ENCODE data around the gene RASGEF1B.

Gene RASGEF1B

DNA sequence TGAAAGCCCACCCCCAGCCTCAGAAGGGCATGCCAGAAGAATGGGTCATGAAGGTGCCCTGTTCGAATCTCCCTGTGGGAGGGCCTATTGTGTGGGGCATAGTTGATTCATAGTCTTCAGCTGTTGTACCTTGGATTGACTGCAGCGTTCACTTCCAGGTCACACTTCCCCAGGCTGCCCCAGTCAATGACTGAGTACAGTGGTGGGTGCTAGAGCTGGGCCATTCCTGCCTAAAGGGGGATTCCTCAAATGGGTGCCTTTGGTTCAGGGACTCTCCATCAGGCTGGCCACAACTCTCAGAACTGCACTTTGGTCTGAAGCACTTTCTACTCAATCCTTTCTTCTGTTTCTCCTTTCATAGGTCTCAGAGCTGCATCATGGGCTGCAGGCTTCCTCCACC lies 35.0 kb upstream of the RASGEF1B start:
- H3K27ac ChIP-seq (ENCODE audit: insufficient read depth in 1 of 2, low read depth in 1 of 2, low read length in 2 of 2, poor library complexity in 1 of 2, severe bottlenecking in 2 of 2): peak overlapping the region; percentile 5 to 85

DNA sequence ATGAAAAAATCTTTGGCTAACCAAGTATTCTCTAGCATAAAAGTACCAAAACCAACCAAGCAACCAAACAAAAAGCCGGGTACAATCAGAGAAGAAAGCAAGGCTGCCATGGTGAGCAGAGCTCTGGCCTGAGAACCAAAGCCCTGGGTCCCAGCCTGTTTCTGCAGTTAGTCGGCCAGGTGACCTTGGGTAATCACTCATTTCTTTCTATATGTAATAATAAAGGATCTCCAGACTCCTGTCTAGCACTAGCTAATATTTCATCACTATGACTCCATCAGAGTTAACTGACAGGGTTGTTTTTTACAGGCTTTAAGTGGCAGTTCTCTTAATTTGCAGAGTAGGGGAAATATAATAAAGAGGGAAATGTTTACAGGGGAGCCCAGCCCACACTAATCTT lies 34.0 kb upstream of the RASGEF1B start:
- POLR2A ChIA-PET: interaction anchor here (0.7 to 3.1 kb wide), 4 partner anchors 12 to 47 kb away, joined by 3 to 16 read pairs (median 4); partner anchors contain the start of gene RASGEF1B
- Histone ChIP-seq H3K4me3 (ENCODE audit: control insufficient read depth in 1 of 7, extremely low read depth in 1 of 7, insufficient read depth in 4 of 7, low read depth in 2 of 7, low read length in 6 of 7) (peak overlapping the region in 4 of 7 experiments; percentile 9 to 46 (median 40)), H3K9me3 (ENCODE audit: control extremely low read depth in 1 of 5, control insufficient read depth in 4 of 5, insufficient read depth in 2 of 5, low read depth in 1 of 5, low read length in 4 of 5) (no peaks in the 10 kb centered on the region), H3K27ac (ENCODE audit: insufficient read depth in 1 of 2, low read depth in 1 of 2, low read length in 2 of 2, poor library complexity in 1 of 2, severe bottlenecking in 2 of 2) (peak overlapping the region; percentile 68 to 85), H3K27me3 (replicated peaks in 2 of 5; ENCODE audit: control insufficient read depth in 4 of 5, insufficient read depth in 5 of 5, low read length in 4 of 5) (no peaks in the 10 kb centered on the region), H3K4me1 (ENCODE audit: control extremely low read depth in 1 of 4, control insufficient read depth in 4 of 4, insufficient read depth in 4 of 4, low read length in 3 of 4) (peaks cover 36 to 76% (median 68%) of the 10 kb centered on the region in 4 experiments), H3K36me3 (ENCODE audit: control insufficient read depth in 4 of 4, insufficient read depth in 4 of 4, low read length in 3 of 4) (no peaks in the 10 kb centered on the region)
- peak in 2 of 3 donors; percentile 51 to 71 for DNase-seq
- WGBS (ENCODE audit: insufficient coverage): 0% methylated on average over 1 of the region's 2 CpGs
- CTCF ChIA-PET: interaction anchor here (0.9 to 4.4 kb wide), 8 partner anchors 11 to 92 kb away, joined by 4 to 22 read pairs (median 4); no protein-coding TSS in a partner anchor

More for the DNA sequence above, 35.0 kb upstream of the RASGEF1B start:
- ChIA-PET CTCF (interaction anchor here (0.7 to 4.4 kb wide), 9 partner anchors 8 to 181 kb away, joined by 3 to 22 read pairs (median 4); no protein-coding TSS in a partner anchor), POLR2A (interaction anchor here (0.6 to 3.1 kb wide), 2 partner anchors 35 to 1449 kb away, joined by 5 to 16 read pairs; partner anchors contain the start of gene RASGEF1B)
- 100% methylated on average over 1 of the region's 2 CpGs for WGBS (ENCODE audit: insufficient coverage)
- no peak overlapping the region for H3K4me3 ChIP-seq (ENCODE audit: control insufficient read depth in 1 of 7, extremely low read depth in 1 of 7, insufficient read depth in 4 of 7, low read depth in 2 of 7, low read length in 6 of 7)
- no peaks in the 10 kb centered on the region for H3K9me3 ChIP-seq (ENCODE audit: control extremely low read depth in 1 of 5, control insufficient read depth in 4 of 5, insufficient read depth in 2 of 5, low read depth in 1 of 5, low read length in 4 of 5)
- H3K27me3 ChIP-seq (replicated peaks in 2 of 5; ENCODE audit: control insufficient read depth in 4 of 5, insufficient read depth in 5 of 5, low read length in 4 of 5): no peaks in the 10 kb centered on the region
- H3K36me3 ChIP-seq (ENCODE audit: control insufficient read depth in 4 of 4, insufficient read depth in 4 of 4, low read length in 3 of 4): no peaks in the 10 kb centered on the region
- no peak for DNase-seq
- H3K4me1 ChIP-seq (ENCODE audit: control extremely low read depth in 1 of 4, control insufficient read depth in 4 of 4, insufficient read depth in 4 of 4, low read length in 3 of 4): peaks cover 36 to 86% (median 75%) of the 10 kb centered on the region in 4 experiments

DNA sequence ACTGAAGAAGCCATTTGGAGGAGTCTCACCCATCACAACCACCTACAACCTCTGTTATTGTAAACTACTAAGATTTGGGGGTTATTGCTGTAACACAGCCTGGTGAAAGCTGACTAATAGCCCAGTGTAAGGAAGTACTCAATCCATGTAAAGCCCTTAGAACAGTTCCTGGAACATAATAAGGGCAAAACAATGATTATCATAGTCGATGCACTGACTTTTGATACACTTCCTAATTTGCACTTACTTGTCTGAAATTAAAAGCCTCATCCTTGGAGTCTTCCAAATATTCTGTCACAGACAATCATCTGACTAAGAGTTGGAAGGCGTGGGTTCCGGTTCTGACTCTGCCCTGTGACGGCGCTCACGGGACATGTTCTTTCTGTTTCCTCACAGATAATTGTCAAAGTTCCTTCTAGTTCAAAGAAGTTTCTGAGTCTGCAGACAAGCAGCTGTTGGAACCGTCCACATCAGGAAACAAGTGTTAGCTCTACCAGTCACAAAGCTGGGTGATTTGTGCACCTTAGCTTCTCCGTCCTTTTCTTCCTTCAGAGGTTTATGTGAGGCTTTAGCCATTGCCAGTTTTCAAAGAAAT lies 33.4 kb upstream of the RASGEF1B start:
- Histone ChIP-seq H3K27me3 (replicated peaks in 2 of 5; ENCODE audit: control insufficient read depth in 4 of 5, insufficient read depth in 5 of 5, low read length in 4 of 5) (no peaks in the 10 kb centered on the region), H3K4me3 (ENCODE audit: control insufficient read depth in 1 of 7, extremely low read depth in 1 of 7, insufficient read depth in 4 of 7, low read depth in 2 of 7, low read length in 6 of 7) (peak overlapping the region in 3 of 7 experiments; percentile 39 to 43 (median 40)), H3K27ac (ENCODE audit: insufficient read depth in 1 of 2, low read depth in 1 of 2, low read length in 2 of 2, poor library complexity in 1 of 2, severe bottlenecking in 2 of 2) (peak overlapping the region; percentile 68 to 85), H3K36me3 (ENCODE audit: control insufficient read depth in 4 of 4, insufficient read depth in 4 of 4, low read length in 3 of 4) (no peaks in the 10 kb centered on the region), H3K9me3 (ENCODE audit: control extremely low read depth in 1 of 5, control insufficient read depth in 4 of 5, insufficient read depth in 2 of 5, low read depth in 1 of 5, low read length in 4 of 5) (no peaks in the 10 kb centered on the region), H3K4me1 (ENCODE audit: control extremely low read depth in 1 of 4, control insufficient read depth in 4 of 4, insufficient read depth in 4 of 4, low read length in 3 of 4) (peaks cover 31 to 70% (median 63%) of the 10 kb centered on the region in 4 experiments)
- ChIA-PET POLR2A (interaction anchor here (0.7 to 3.1 kb wide), 4 partner anchors 12 to 47 kb away, joined by 3 to 16 read pairs (median 4); partner anchors contain the start of gene RASGEF1B), CTCF (interaction anchor here (0.9 to 4.4 kb wide), 8 partner anchors 11 to 92 kb away, joined by 4 to 22 read pairs (median 4); no protein-coding TSS in a partner anchor)
- 0% methylated on average over 8 of the region's 8 CpGs for WGBS (ENCODE audit: insufficient coverage)
- peak; percentile 93 to 100 (median 98) for DNase-seq

DNA sequence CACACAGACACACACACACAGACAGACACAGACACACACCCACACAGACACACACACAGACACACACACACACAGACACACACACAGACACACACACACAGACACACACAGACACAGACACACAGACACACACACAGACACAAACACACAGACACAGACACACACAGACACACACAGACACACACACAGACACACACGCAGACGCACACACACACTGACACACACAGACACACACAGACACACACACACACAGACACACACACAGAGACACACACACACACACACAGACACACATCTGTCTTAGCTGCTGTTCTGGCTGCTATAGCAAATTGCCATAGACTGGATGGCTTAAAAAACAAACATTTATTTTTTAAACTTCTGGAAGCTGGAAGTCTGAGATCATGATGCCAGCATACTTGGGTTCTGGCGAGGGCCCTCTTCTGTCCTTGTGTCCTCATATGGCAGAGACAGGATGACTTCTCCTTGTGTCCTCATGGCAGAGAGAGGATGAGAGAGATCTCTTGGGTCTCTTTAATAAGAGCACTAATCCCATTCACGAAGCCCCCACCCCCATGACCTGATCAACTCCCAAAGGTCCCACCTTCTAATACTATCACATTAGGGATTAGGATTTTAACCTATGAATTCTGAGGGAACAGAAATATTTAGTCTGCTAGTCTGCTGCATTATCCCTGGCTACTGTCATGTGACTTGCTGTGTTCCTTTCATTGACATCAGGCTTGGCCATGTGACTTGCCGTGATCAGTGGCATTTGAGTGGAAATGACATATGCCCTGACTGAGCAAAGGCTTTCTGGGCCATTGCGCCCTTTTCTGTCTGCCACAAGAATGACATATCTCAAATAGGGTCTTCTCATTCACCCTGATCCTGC lies 32.7 kb upstream of the RASGEF1B start:
- peaks cover 26 to 70% (median 61%) of the 10 kb centered on the region in 4 experiments for H3K4me1 ChIP-seq (ENCODE audit: control extremely low read depth in 1 of 4, control insufficient read depth in 4 of 4, insufficient read depth in 4 of 4, low read length in 3 of 4)
- peak overlapping the region; percentile 68 to 85 for H3K27ac ChIP-seq (ENCODE audit: insufficient read depth in 1 of 2, low read depth in 1 of 2, low read length in 2 of 2, poor library complexity in 1 of 2, severe bottlenecking in 2 of 2)
- peak in 1 of 3 donors; percentile 33 for DNase-seq
- no peaks in the 10 kb centered on the region for H3K9me3 ChIP-seq (ENCODE audit: control extremely low read depth in 1 of 5, control insufficient read depth in 4 of 5, insufficient read depth in 2 of 5, low read depth in 1 of 5, low read length in 4 of 5)
- POLR2A ChIA-PET: interaction anchor here (1.3 to 3.1 kb wide), 2 partner anchors 12 to 33 kb away, joined by 3 to 16 read pairs; partner anchors contain the start of gene RASGEF1B
- CTCF ChIA-PET: interaction anchor here (1.2 to 4.4 kb wide), 5 partner anchors 9 to 246 kb away, joined by 3 to 22 read pairs (median 6); partner anchors contain the start of gene RASGEF1B
- peak overlapping the region in 2 of 7 experiments; percentile 39 to 40 for H3K4me3 ChIP-seq (ENCODE audit: control insufficient read depth in 1 of 7, extremely low read depth in 1 of 7, insufficient read depth in 4 of 7, low read depth in 2 of 7, low read length in 6 of 7)
- WGBS (ENCODE audit: insufficient coverage): 76% methylated on average over 3 of the region's 6 CpGs
- no peaks in the 10 kb centered on the region for H3K36me3 ChIP-seq (ENCODE audit: control insufficient read depth in 4 of 4, insufficient read depth in 4 of 4, low read length in 3 of 4)
- H3K27me3 ChIP-seq (replicated peaks in 2 of 5; ENCODE audit: control insufficient read depth in 4 of 5, insufficient read depth in 5 of 5, low read length in 4 of 5): no peaks in the 10 kb centered on the region

DNA sequence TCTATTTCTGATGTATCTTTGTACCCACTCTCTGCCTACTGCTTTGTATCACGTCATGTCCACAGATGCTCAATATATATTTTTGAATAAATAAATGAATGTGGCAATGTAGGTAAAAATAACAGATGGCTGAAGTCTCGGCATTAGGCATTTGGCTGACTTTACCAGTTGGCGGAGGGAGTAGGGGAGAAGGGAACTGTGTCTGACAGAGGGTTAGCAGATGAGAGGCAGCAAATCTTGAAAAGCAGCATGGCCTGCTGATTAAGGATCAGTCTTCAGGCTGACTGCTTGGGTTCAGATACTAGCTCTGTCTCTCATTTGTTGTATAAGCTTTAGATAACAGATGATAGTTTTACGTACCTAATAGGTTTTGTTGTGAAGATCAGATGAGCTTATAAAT lies 31.9 kb upstream of the RASGEF1B start:
- Histone ChIP-seq H3K4me3 (ENCODE audit: control insufficient read depth in 1 of 7, extremely low read depth in 1 of 7, insufficient read depth in 4 of 7, low read depth in 2 of 7, low read length in 6 of 7) (no peak overlapping the region), H3K27me3 (replicated peaks in 2 of 5; ENCODE audit: control insufficient read depth in 4 of 5, insufficient read depth in 5 of 5, low read length in 4 of 5) (no peaks in the 10 kb centered on the region), H3K4me1 (ENCODE audit: control extremely low read depth in 1 of 4, control insufficient read depth in 4 of 4, insufficient read depth in 4 of 4, low read length in 3 of 4) (peaks cover 18 to 64% (median 55%) of the 10 kb centered on the region in 4 experiments), H3K9me3 (ENCODE audit: control extremely low read depth in 1 of 5, control insufficient read depth in 4 of 5, insufficient read depth in 2 of 5, low read depth in 1 of 5, low read length in 4 of 5) (no peaks in the 10 kb centered on the region), H3K36me3 (ENCODE audit: control insufficient read depth in 4 of 4, insufficient read depth in 4 of 4, low read length in 3 of 4) (no peaks in the 10 kb centered on the region), H3K27ac (ENCODE audit: insufficient read depth in 1 of 2, low read depth in 1 of 2, low read length in 2 of 2, poor library complexity in 1 of 2, severe bottlenecking in 2 of 2) (peak overlapping the region in 1 of 2 experiments; percentile 68)
- CTCF ChIA-PET: interaction anchor here (1.2 to 4.4 kb wide), 5 partner anchors 9 to 247 kb away, joined by 3 to 22 read pairs (median 6); partner anchors contain the start of gene RASGEF1B
- WGBS (ENCODE audit: insufficient coverage): 94% methylated on average over 2 of the region's 4 CpGs
- DNase-seq: peak in 1 of 3 donors; percentile 42
- POLR2A ChIA-PET: no interaction called here

DNA sequence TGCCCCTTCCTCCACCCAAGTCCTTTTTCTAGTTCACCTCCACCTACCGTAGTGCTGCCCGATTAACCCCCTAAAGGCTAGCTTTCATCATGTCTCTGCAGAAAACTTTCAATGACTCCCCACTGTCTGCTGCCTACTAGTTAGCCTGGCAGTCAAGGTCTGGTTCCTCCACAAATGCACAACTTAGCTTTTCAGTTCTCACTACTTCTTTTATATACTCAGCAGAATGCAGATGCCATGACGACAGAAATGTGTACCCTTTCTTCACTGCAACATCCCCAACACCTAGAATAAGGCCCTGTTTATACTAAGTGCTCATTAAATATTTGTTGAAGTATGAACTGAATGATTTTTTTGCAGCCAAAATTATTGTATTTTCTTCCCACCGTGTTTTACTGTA lies 30.9 kb upstream of the RASGEF1B start:
- H3K27ac ChIP-seq (ENCODE audit: insufficient read depth in 1 of 2, low read depth in 1 of 2, low read length in 2 of 2, poor library complexity in 1 of 2, severe bottlenecking in 2 of 2): no peak overlapping the region
- H3K9me3 ChIP-seq (ENCODE audit: control extremely low read depth in 1 of 5, control insufficient read depth in 4 of 5, insufficient read depth in 2 of 5, low read depth in 1 of 5, low read length in 4 of 5): no peaks in the 10 kb centered on the region
- WGBS (ENCODE audit: insufficient coverage): 86% methylated on average over 2 of the region's 4 CpGs
- H3K4me3 ChIP-seq (ENCODE audit: control insufficient read depth in 1 of 7, extremely low read depth in 1 of 7, insufficient read depth in 4 of 7, low read depth in 2 of 7, low read length in 6 of 7): no peak overlapping the region
- no peaks in the 10 kb centered on the region for H3K36me3 ChIP-seq (ENCODE audit: control insufficient read depth in 4 of 4, insufficient read depth in 4 of 4, low read length in 3 of 4)
- peaks cover 14 to 54% (median 46%) of the 10 kb centered on the region in 4 experiments for H3K4me1 ChIP-seq (ENCODE audit: control extremely low read depth in 1 of 4, control insufficient read depth in 4 of 4, insufficient read depth in 4 of 4, low read length in 3 of 4)
- ChIA-PET POLR2A (interaction anchor here (0.6 kb wide), 1 partner anchor 31 kb away, joined by 3 read pairs; the partner anchor contains the start of gene RASGEF1B), CTCF (interaction anchor here (1.0 to 2.0 kb wide), 6 partner anchors 10 to 35 kb away, joined by 4 to 13 read pairs (median 5); partner anchors contain the start of gene RASGEF1B)
- no peaks in the 10 kb centered on the region for H3K27me3 ChIP-seq (replicated peaks in 2 of 5; ENCODE audit: control insufficient read depth in 4 of 5, insufficient read depth in 5 of 5, low read length in 4 of 5)
- no peak for DNase-seq

All from common myeloid progenitor, CD34-positive (primary cell).